GM18508 (cell line): Measurements from ENCODE around the gene STEEP1.
"Not testable (repeated sequence)": the region's sequence is repeated elsewhere in the genome, so short reads cannot be mapped to it uniquely, and the experiment has no call there.

Experiments
- ATAC-seq: cut with Tn5 transposase; IDR thresholded peaks from one replicate; pipeline ENCODE4 v1.9.1; 2021; ENCODE audit warnings: moderate number of reproducible peaks; ENCODE audit not compliant: insufficient read depth, unreplicated experiment

The STEEP1 gene

DNA sequence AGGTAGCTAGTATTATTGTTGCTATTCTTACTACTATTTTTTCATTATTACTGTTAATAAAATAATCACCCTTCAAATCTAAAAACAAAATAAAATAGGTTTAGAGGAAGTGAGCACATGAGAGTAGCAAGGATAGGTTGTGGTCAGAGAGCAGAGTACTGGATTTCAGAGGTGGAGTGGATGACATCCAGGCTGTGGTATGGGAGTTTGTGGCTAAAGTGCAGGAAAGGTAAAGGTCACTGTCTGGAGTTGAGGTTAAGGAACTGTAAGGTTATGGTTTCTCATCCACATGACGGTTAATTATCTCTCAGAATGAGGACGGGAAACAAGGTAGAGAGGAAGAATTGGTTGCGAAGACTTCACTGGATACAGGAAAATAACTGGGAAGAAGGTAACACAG, 27.7 kb downstream of the STEEP1 start:
- ATAC-seq = no peak

DNA sequence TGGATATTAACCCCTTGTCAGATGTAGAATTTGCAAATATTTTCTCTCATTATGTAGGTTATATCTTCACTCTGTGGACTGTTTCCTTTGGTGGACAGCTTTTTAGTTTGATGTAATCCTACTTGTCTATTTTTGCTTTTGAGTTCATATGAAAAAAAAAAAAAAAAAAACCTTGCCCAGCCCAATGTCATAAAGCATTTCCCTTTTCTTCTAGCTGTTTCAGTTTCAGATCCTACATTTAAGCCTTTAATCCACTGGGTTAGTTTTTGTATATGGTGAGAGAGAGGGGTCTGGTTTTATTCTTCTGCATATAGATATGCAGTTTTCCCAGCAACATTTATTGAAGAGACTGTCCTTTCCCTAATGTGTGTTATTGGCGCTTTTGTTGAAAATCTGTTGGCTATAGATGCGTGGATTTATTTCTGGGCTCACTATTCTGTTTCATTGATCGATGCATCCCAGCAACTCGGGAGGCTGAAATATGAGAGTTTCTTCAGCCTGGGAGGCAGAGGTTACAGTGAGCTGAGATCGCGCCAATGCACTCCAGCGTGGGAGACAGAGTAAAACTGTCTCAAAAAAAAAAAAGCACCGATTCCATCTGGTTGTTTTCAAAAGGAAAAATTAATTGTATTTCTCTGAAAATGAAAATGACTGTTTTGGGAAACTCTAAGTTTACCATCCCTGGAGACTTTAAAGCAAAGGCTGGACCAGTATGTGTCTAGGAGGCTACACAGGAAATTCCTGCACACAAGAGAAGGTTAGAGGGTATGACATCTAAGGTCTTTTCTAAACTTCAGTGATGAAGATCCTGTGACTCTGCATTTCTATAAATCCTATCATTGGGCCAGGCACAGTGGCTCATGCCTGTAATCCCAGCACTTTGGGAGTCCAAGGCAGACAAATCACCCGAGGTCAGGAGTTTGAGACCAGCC, 35.6 kb downstream of the STEEP1 start:
- ATAC-seq = no peak

DNA sequence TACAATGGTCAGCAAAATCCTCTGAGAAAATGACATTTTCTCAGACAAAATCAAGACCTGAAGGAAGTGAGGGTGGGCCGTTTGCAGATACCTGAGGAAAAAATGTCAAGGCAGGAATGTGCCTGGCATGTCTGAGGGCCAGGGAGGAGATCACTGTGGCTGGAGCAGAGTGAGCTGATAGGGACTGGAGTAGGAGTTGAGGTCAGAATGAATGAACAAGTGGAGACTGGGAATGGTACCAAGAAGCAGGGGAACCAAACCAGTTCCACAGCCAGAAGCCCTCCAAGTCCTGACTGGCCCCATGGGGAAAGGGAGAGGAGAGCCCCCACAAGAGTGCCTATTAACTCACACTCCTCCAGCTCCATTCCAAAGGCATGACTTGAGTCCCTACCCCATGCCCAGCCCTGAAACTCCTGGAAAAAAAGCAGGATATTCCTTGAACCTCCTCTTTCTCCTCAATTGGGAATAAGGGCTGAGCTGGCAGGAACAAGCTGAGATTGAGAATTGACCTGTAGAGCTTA, 41.5 kb downstream of the STEEP1 start:
- ATAC-seq = no peak

DNA sequence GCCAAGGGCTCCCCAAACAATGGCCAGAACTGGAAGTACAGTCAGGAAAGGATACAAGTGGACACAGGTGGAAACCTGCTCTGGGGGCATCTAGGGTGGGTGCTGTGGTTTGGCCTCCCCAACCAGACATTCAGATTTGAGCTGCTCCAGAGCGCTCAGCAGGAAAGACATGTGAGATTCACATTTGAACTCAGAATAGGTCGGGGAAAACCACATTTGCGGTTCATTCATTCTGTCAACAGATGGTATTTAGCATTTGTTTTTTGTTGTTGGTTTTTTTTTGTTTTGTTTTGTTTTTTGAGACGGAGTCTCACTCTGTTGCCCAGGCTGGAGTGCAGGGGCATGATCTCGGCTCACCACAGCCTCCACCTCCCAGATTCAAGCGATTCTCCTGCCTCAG, 44.0 kb downstream of the STEEP1 start:
- no peak for ATAC-seq

DNA sequence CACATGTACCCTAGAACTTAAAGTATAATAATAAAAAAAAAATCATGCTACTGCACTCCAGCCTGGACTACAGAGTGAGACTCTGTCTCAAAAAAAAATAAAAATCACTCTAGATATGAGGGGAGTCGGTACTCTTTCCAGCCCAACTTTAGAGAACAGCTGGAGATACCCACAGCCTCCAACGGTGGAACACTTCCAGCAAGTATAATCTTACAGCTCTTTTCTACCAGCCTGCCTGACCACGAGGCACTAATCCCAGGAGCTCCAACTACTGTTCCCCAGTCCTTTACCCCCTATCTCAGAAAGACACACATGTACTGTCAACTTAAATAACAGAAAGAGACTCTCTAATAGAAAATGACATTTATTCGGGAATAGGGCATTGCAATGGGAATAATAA, 46.8 kb downstream of the STEEP1 start:
- no peak for ATAC-seq

DNA sequence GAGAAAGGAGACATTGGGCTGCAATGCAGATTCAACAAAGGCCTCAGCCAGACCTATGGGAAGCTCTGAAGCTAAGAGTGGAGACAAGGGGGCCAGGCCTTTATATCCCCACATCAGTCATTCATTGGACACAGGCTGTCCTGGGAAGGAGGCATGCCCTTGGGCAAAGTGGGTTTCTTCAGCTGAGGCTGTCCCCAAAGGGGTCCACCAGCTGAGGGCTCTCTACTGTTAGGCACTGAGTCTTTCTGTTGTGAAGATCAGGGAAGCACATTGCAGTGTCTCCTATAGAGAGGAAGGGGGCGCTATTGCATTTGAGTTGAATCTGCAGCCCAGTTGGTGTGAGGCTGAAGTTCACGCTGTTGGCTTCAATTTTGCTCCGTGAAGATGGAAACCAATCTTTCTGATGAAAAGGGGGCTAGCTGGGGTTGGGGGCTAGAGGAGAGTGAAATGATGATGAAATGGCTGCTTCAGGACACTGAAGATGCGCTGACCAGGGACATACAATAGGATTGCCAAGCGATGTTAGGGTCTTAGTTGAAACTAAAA, 49.0 kb downstream of the STEEP1 start:
- ATAC-seq = peak; percentile 69

DNA sequence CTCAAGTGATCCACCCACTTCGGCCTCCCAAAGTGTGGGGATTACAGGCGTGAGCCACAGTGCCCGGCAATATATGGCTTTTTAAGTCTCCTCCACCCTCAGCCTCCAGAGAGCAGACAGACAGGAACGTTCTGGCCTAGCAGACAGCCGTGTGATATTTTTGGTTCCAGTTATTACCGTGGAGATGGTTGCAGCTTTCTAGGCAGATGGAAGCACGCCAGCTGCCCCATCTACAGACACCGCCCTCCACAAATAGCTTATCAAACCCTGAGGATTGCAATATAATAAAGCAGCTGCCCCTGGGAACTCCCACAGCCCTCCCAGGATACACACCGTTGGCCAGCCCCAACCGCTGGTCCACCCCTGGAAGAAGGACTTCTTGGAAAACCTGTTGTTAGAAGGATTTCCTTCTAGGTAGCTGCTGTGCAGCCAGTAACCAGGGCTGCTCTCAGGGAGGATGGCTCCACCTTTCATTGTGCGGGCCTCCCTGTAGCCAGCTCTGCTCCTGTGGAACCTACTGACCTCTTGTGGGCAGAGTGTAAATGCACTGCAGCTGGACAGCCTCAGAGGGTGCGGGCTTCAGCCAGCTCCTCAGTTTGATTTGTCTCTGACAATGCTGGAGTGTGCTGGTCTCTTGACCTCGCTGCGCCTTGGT, 52.9 kb downstream of the STEEP1 start:
- peak; percentile 63 for ATAC-seq

DNA sequence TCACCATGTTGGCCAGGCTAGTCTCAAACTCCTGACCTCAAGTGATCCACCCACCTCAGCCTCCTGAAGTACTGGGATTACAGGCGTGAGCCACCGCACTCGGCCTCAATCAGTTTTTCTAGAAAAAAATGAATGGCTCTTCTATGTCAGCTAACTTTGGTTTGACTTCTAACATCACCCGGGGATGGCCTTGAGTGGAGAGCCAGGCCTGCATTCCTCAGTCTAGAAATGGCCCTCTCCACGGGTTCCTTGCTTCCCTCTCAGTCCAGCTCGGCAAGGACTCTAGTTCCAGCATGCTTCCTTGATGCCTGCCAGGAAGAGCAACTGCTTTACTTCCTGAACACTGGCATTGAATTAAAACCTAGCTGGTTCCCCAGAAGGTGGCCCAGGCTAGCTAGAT, 58.0 kb downstream of the STEEP1 start:
- ATAC-seq = no peak

DNA sequence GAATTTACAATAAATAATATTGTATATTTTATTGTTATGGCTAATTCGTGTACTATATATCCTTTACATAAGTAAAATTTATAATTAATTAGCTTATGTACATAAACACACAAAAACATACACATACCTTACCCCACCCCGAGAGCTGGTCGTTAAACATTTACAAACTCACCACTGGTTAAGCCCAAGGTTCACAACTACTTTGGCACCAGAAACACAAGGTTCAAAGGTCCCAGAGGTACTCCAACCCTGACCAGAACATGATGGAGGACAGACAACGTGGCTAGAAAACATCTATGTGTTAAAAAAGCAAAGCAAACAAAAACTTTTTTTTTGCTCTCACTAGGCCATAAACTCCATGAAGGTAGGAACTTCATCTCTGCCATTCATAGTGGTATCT, 59.3 kb downstream of the STEEP1 start:
- ATAC-seq = no peak

DNA sequence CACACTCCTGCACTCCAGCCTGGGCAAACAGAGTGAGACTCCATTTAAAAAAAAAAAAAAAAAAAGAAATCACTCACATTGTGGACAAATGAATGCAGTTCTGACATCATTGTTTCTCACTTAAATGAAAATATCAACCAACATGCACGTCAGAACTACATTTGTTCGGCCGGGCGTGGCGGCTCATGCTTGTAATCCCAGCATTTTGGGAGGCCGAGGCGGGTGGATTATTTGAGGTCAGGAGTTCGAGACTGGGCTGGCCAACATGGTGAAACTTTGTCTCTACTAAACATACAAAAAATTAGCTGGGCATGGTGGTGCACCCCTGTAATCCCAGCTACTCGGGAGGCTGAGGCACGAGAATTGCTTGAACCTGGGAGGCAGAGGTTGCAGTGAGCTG, 60.1 kb downstream of the STEEP1 start:
- not testable (repeated sequence) for ATAC-seq

DNA sequence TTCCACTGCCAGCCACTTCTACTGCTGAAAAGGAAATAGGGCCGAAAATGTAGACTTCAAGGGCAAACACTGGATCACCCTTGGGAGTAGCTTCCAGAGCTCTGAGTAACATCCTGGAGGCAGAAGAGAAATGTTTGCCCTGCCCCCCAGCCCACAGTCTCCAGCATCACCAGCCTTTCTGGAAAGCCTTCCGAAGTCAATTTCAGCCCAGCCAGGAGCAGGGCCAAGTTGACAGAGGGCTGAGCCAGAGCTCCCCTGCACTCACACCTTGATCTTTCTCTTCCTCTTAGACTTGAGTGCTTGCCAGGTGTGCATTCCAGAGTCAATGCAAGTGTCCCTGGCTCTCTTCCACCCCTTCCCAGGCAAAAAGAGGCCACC, 61.7 kb downstream of the STEEP1 start:
- ATAC-seq = no peak

DNA sequence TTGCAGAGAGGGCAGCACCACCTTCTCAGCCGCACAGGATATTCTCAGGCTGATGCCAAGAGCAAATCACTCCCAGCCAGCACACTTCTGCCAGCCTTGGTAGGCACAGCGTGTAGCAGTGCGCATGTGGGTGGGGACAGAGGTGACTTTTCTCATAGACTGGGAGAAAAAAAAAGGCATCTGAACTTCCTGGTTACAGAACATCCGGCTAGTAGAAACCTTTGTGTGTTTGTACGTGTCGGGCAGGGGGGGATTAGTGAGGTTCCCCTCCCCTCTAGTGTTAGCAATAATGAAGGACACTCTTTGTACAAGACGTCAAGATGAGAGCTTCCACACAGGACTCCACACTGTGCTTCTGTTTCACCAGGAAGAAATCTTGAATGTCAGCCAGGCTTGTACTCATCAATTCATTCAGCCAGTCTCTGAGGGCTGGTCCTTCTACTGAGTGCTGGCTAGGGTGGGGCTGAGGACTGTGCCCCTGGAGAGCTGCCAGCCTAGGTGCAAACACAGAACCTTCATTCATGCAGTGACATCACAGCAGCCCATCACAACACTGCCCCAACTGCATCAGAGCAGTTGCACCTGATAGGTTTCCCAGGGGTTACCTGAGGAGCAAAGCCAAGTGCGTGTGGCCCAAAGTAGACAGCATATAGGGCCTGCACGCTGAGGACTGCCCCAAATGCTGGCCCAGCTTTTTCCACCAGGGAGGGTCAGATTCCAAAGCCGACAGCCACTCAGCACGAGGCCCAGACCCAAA, 62.3 kb downstream of the STEEP1 start:
- ATAC-seq = no peak

DNA sequence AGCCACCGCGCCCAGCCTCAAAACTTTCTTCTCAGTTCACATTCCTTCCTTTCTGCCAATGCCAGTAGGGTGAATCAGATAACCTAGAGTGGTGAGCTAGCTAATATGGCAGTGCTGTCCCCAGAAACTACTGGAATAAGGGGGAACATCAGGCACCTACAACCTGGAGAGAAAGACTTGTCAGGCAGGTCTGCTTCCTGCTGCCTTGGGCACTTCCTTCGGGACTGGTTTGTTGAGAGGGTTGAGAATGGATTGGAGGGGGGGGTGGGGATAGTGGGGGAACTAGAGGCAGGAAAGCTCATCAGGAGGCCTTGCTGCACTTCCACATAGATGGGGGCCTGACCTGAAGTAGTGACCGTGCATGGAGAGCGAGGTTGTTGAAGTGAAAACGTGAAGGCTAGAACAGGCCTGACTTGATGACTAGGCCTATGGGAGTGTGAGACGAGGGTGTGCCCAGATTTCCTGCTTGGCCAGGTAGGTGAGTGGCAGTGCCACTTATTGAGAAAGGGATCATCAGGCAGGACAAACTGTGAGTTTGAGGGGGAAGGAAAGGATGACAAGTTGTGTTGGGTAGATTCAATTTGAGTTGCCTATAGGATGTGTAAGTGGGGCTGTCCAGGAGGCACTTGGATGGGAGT, 63.6 kb downstream of the STEEP1 start:
- ATAC-seq = no peak

DNA sequence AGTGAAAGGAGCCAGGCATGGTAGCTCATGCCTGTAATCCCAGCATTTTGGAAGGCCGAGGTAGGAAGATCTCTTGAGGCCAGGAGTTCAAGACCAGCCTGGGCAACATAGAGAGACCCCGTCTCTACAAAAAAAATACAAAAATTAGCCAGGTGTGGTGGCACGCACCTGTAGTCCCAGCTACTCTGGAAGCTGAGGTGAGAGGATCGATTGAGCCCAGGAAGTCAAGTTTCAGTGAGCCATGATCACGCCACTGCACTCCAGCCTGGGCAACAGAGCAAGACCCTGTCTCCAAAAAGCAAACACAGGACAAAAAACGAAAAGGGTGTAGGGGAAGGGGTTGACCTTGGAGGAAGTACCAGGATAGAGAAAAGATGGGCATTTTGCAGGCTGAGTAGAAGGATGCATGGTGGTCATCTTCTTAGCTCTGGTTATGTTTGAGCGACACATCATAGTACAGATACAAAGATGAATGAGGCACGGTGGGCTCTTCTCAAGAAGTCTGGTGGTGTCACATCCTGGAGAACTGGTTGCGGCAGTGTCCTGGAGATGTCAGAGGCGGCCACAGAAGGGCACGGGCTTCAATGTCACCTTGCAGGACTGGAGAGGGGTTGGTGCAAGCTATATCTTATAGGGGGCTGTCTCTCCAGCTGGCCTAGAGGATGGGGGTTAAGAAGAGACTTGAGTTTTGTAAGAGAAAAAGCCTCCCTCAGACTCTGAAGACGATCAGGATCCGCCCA, 65.0 kb downstream of the STEEP1 start:
- no peak for ATAC-seq

DNA sequence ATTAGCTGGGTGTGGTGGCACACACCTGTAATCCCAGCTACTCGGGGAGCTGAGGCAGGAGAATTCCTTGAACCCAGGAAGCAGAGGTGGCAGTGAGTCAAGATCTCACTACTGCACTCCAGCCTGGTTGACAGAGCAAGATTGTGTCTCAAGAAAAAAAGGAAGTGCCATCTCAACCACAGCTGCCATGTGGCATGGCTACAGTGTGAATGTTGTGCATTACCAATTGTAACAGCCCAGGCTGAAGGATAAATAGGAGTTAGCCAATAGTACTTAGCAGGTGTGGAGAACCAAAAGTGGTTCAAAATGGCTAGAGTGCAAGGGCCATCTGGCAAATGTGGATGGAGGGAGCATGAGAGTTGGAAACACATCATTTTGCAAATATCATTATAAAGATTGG, 68.0 kb downstream of the STEEP1 start:
- no peak for ATAC-seq

DNA sequence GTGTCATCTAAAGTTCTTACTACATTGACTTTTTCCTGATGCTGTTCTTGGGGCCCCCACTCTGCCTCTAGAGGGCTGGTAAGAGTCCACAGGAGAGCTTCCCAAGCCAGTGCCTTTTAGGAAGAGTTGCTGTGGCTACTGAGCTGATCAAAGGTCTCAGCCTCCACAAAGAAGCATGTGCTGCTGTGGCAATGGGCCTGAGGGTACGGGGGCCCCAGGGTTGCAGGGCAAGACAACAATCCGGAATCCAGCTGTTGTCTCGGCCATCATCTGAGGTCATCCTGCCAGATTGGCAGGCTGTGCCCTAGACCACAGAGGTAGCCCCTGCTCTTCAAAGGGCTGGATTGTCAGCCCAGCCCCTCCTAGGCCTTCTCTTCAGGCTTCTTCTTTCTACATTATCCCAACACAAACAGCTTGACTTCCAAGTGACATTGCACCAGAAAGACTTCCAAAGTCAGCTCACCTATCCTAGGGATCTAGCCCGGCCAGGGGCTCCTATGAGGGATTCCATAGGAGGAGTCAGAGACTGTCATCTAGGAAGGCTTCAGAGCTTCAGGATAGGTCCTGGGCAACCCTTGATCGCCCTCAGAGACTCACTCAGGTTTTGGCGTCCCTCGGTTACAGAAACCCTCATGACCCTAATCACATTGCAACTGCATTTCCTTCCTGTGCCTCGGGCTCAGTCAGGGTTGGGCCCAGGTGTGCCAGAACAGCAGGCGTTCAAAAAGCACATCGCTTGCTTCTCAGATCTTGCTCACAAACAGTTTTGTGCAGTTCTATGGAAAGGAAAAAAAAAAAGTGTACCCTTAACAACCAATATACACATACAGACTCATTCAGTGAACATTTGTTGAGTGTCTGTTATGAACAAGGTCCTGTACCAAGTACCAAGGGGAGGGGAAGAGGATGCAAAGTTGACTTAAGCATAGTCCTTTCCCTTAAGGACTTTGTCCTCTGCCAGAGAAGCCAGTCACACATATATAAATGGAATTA, 69.2 kb downstream of the STEEP1 start:
- no peak for ATAC-seq

DNA sequence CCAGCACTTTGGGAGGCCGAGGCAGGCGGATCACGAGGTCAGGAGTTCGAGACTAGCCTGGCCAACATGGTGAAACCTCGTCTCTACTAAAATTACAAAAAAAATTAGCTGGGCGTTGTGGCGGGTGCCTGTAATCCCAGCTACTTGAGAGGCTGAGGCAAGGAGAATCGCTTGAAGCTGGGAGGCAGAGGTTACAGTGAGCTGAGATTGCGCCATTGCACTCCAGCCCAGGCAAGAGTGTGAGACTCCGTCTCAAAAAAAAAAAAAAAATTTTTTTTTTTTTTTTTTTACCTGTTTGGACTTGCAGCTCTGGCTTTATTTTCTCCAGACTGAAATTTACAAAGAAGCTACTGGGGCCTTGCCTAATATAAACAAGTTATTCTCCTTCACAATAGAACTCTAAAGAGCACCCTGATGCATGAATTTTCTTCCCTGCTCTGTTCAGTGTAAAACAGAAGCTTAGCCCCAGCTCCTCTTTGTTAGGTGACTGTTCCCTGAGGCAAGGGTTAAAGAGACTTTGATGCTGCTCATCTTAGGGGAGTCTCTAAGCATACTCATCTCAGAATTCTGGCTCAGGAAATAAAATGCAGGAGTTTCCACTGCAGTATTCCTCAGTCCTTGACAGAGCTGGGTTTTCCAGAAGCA, 71.2 kb downstream of the STEEP1 start:
- ATAC-seq = not testable (repeated sequence)

DNA sequence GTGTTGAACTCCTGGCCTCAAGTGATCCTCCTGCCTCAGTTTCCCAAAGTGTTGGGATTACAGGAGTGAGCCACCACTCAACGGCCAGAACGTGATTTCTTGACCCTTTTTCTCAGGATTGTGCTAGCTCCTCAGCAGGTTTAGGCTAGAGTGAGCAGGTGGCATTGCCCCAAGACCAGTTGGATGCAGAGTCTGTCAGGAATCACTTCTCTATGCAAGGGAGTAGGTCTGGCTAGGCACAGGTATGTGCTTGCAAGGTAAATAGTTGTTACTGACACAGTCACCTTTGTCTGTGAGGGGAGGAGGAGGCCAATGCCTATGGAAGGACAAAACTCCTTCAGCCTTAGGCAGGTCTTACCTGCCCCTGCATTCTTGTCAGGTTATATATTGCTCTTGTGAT, 72.7 kb downstream of the STEEP1 start:
- no peak for ATAC-seq
